Measurements from ENCODE around the gene NEDD4.
"Not testable (repeated sequence)": the region's sequence is repeated elsewhere in the genome, so short reads cannot be mapped to it uniquely, and the experiment has no call there.

Gene NEDD4

GRCh38 chr15:55952501-55953274, 40.7 kb downstream of the NEDD4 start:
- DNase-seq = not testable (repeated sequence)

- DNase-seq = not testable (repeated sequence)
These were observed 48.8 kb downstream of the NEDD4 start for GRCh38 chr15:55944606-55945005.

- DNase-seq = no peak
These were observed 51.1 kb downstream of the NEDD4 start for GRCh38 chr15:55942332-55942731.

GRCh38 chr15:55937040-55937439, 56.4 kb downstream of the NEDD4 start:
- DNase-seq = no peak

GRCh38 chr15:55928955-55929354, 64.5 kb downstream of the NEDD4 start:
- DNase-seq = no peak

GRCh38 chr15:55921744-55922143, 71.7 kb downstream of the NEDD4 start:
- no peak for DNase-seq

- DNase-seq = no peak
These were observed 75.5 kb downstream of the NEDD4 start for GRCh38 chr15:55917881-55918296.

GRCh38 chr15:55916666-55917409, 76.6 kb downstream of the NEDD4 start:
- no peak for DNase-seq

- DNase-seq = no peak
These were observed 77.4 kb downstream of the NEDD4 start for GRCh38 chr15:55915876-55916567.

GRCh38 chr15:55915221-55915620, 78.2 kb downstream of the NEDD4 start:
- no peak for DNase-seq

GRCh38 chr15:55914446-55914845, 79.0 kb downstream of the NEDD4 start:
- no peak for DNase-seq

GRCh38 chr15:55912982-55913381, 80.4 kb downstream of the NEDD4 start:
- no peak for DNase-seq

- DNase-seq = no peak
These were observed 84.2 kb downstream of the NEDD4 start for GRCh38 chr15:55909036-55909811.

GRCh38 chr15:55907797-55908196, 85.6 kb downstream of the NEDD4 start:
- no peak for DNase-seq

GRCh38 chr15:55902981-55903380, 90.4 kb downstream of the NEDD4 start:
- no peak for DNase-seq

GRCh38 chr15:55900019-55900418, 93.4 kb downstream of the NEDD4 start:
- DNase-seq = no peak

GRCh38 chr15:55899537-55899936, 93.9 kb downstream of the NEDD4 start:
- DNase-seq = no peak

GRCh38 chr15:55897560-55898336, 95.7 kb downstream of the NEDD4 start:
- DNase-seq = no peak

- no peak for DNase-seq
These were observed 98.9 kb downstream of the NEDD4 start for GRCh38 chr15:55894399-55894965.

GRCh38 chr15:55893852-55894251, 99.6 kb downstream of the NEDD4 start:
- DNase-seq = no peak

- no peak for DNase-seq
These were observed 102.2 kb downstream of the NEDD4 start for GRCh38 chr15:55891196-55891595.

- no peak for DNase-seq
These were observed 109.2 kb downstream of the NEDD4 start for GRCh38 chr15:55884223-55884622.

Data from activated naive CD4-positive, alpha-beta T cell treated with Interleukin-2 at 50 U/mL for 16 hours (primary cell).